Uterus (tissue), 4 donors: ENCODE results near the gene MED13L. TPM values are rescaled to one million over a fixed set of nuclear protein-coding genes. Genes with fewer than 3 reads are reported as not detected.

Source experiments
- DNase-seq, 2 donors: peaks; one replicate each; pipeline ENCODE4 v3.0.0-alpha.2; 2019 to 2020
- H3K27ac ChIP-seq, 2 donors: fragments of 200-600 bp; sonication (generic); 1 replicate in 1 of 2; 2 replicates in 1 of 2; pipeline ENCODE4 v1.5.1; 2016 to 2018
- H3K27me3 ChIP-seq, 2 donors: fragments of 200-600 bp; sonication (generic); one replicate each; pipeline ENCODE4 v1.5.1; 2018 to 2019; ENCODE audit warnings: control low read depth in 1 of 2
- H3K36me3 ChIP-seq, 2 donors: fragments of 200-600 bp; sonication (generic); one replicate each; pipeline ENCODE4 v1.5.1; 2019; ENCODE audit warnings: control low read depth in 1 of 2
- H3K4me1 ChIP-seq, 2 donors: fragments of 200-600 bp; sonication (generic); one replicate each; pipeline ENCODE4 v1.5.1; 2018 to 2019; ENCODE audit warnings: control low read depth in 1 of 2
- H3K4me3 ChIP-seq, 2 donors: fragments of 200-600 bp; sonication (generic); 1 replicate in 1 of 2; 2 replicates in 1 of 2; pipeline ENCODE4 v1.5.1; 2018 to 2019; ENCODE audit warnings: mild to moderate bottlenecking in 1 of 2
- H3K9me3 ChIP-seq, 2 donors: fragments of 200-600 bp; sonication (generic); one replicate each; pipeline ENCODE4 v1.5.1; 2019; ENCODE audit warnings: control low read depth in 1 of 2
- CTCF ChIP-seq, 4 experiments: fragments of 200-600 bp in 2 of 4; fragments of 450-650 bp in 2 of 4; sonication (generic) in 2 of 4; IDR thresholded peaks; one replicate each; pipeline ENCODE4 v1.5.1; 2016 to 2019; ENCODE audit warnings: antibody characterized with exemption in 4 of 4, mild to moderate bottlenecking in 2 of 4, moderate library complexity in 1 of 4
- POLR2A ChIP-seq, 2 donors: fragments of 450-650 bp; IDR thresholded peaks; one replicate each; pipeline ENCODE4 v1.6.1; 2016; ENCODE audit warnings: antibody characterized with exemption in 2 of 2, mild to moderate bottlenecking in 1 of 2, moderate library complexity in 1 of 2
- intact Hi-C: fragments of 100-400 bp; cut with DNase I; formaldehyde crosslinking; loops from one replicate; pipeline ENCODE4 v1.15.1; 2023; ENCODE audit warnings: low total_unique reads
- total RNA-seq, 4 donors: library from RNA; depleted of rRNA in 3 of 4; stranded (reverse); fragments of >200 nt in 3 of 4; gene quantifications; one replicate each; pipeline versions ENCODE4 v1.1.0 to v1.2.4, GENCODE V29; 2014 to 2023
- donor health status: DM: yes; HTN: yes; CAD: no.

Gene MED13L
- total RNA-seq, 4 donors from 2014 or later = 189 to 314 (median 254) TPM

DNA sequence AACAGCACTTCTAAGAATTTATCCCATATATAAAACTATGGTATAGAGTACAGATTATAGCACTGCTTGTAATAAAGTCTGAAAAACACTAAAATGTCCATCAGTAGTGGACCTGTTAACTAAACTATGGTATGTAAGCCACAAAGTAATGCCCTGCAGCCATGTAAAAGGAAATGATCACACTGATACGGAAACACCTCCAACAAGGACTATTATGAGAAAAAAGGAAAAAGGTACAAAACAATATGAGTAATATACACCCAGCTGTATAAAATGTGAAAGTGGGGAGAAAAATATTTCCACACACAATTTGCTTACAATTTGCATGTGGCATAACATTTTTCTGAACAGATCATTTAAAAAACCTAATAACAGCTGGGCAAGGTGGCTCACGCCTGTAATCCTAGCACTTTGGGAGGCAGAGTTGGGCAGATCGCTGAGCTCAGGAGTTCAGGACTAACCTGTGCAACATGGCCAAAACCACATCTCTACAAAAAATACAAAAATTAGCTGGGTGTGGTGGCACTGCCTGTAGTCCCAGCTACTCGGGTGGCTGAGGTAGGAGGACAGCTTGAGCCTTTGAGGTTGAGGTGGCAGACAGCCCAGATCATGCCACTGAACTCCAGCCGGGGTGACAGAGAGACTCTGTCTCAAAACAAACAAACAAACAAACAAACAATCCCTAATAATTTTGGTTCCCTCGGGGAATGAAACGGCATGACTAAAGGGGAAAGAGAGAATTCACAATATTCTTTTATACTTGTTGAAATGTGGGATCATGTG lies 250.5 kb downstream of the MED13L start:
- no peak for DNase-seq
- Histone ChIP-seq H3K4me1 (no peaks in the 10 kb centered on the region), H3K27ac (no peak overlapping the region), H3K4me3 (no peak overlapping the region), H3K9me3 (no peaks in the 10 kb centered on the region), H3K36me3 (no peaks in the 10 kb centered on the region), H3K27me3 (no peaks in the 10 kb centered on the region)
- intact Hi-C loops = no loop called here
- no peak for TF ChIP-seq CTCF (IDR thresholded peaks at IDR 0.05)
- no peak for TF ChIP-seq POLR2A (IDR thresholded peaks at IDR 0.05)

GRCh38 chr12:116026346-116026745 lies 251.1 kb downstream of the MED13L start:
- intact Hi-C loops = no loop called here
- DNase-seq = no peak
- no peak for TF ChIP-seq POLR2A (IDR thresholded peaks at IDR 0.05)
- TF ChIP-seq CTCF (IDR thresholded peaks at IDR 0.05) = no peak
- Histone ChIP-seq H3K9me3 (no peaks in the 10 kb centered on the region), H3K4me3 (no peak overlapping the region), H3K27ac (no peak overlapping the region), H3K36me3 (no peaks in the 10 kb centered on the region), H3K4me1 (no peaks in the 10 kb centered on the region), H3K27me3 (no peaks in the 10 kb centered on the region)

DNA sequence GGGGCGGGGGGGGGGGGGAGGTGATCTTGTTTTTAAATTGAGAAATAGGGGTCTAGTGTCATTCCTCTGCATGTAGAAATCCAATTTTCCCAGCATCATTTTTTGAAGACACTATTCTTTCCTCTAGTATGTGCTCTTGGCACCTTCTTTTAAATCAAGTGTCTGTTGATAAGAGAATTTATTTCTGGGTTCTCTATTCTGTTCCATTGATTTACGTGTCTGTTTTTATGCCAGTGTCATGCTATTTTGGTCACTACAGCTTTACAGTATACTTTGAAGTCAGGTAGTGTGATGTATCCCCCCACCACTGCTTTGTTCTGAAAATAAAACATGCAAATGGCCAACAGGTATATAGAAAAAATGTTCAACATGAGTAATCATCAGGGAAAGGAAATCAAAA lies 252.7 kb downstream of the MED13L start:
- Histone ChIP-seq H3K36me3 (no peaks in the 10 kb centered on the region), H3K4me1 (peaks cover 0 to 4% of the 10 kb centered on the region in 2 donors), H3K4me3 (no peak overlapping the region), H3K9me3 (no peaks in the 10 kb centered on the region), H3K27ac (no peak overlapping the region), H3K27me3 (no peaks in the 10 kb centered on the region)
- DNase-seq = no peak
- no peak for TF ChIP-seq POLR2A (IDR thresholded peaks at IDR 0.05)
- intact Hi-C loops = no loop called here

GRCh38 chr12:116019415-116019814 lies 258.1 kb downstream of the MED13L start:
- no peaks in the 10 kb centered on the region for H3K27me3 ChIP-seq
- no peak for DNase-seq
- H3K27ac ChIP-seq = no peak overlapping the region
- TF ChIP-seq CTCF (IDR thresholded peaks at IDR 0.05) (no peak), POLR2A (IDR thresholded peaks at IDR 0.05) (no peak)
- no peaks in the 10 kb centered on the region for H3K36me3 ChIP-seq
- peaks cover 0 to 4% of the 10 kb centered on the region in 2 donors for H3K4me1 ChIP-seq
- intact Hi-C loops = no loop called here
- no peak overlapping the region for H3K4me3 ChIP-seq
- H3K9me3 ChIP-seq = no peaks in the 10 kb centered on the region

GRCh38 chr12:116018282-116018681 lies 259.2 kb downstream of the MED13L start:
- no peaks in the 10 kb centered on the region for H3K27me3 ChIP-seq
- H3K27ac ChIP-seq = no peak overlapping the region
- no peaks in the 10 kb centered on the region for H3K9me3 ChIP-seq
- no peak for DNase-seq
- TF ChIP-seq POLR2A (IDR thresholded peaks at IDR 0.05) = no peak
- TF ChIP-seq CTCF (IDR thresholded peaks at IDR 0.05) = no peak
- peaks cover 0 to 4% of the 10 kb centered on the region in 2 donors for H3K4me1 ChIP-seq
- H3K4me3 ChIP-seq = no peak overlapping the region
- no peaks in the 10 kb centered on the region for H3K36me3 ChIP-seq
- intact Hi-C loops = no loop called here
